HG03135 (cell line): Measurements from ENCODE around the gene ST6GALNAC3.
"Not testable (repeated sequence)": the region's sequence is repeated elsewhere in the genome, so short reads cannot be mapped to it uniquely, and the experiment has no call there.

Experiments
- ATAC-seq: cut with Tn5 transposase; IDR thresholded peaks from one replicate; pipeline ENCODE4 v1.9.1; 2021; ENCODE audit warnings: mild to moderate bottlenecking, moderate library complexity; ENCODE audit not compliant: unreplicated experiment

The ST6GALNAC3 gene

DNA sequence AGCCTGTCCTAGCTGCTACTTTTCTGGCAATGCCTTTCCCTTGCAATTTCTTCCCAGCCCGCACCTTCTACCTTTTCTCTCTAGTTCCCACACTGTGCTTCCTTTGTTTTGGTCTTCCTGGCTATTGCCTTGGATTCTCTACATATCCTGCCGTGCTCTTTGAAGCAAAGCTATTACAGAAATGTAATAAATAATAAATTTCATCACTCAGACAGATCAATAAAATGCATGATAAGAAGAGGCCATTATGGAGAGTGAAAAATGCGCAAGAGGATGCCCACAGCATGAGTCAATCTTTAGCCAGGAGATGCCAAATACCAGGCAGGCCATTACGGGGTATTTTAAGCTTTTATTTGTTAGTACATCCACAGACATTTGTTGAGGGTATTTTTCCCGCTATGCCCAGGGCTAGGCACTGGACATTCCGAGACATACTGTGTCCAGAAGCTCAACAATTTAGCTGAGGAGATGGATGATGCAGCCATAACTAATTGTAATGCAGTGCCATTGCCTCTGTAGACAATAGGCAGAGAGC, 163.6 kb downstream of the ST6GALNAC3 start:
- no peak for ATAC-seq

DNA sequence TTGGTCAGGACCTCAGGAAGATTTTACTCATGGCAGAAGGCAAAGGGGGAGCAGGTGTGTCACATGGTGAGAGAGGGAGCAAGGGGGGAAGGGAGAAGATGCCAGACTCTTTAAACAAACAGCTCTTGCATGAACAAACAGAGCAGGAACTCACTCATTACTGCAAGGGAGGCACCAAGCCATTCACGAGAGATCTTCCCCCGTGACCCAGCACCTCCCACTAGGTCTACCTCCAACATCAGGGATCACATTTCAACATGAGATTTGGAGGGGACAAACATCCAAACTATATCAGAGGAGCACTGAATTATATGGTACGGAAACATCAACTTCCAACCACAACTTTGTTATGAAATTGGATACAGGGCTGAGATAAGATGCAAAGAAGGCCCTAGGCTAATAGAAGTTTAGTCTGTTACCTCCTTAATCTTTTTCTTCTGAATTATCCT, 164.9 kb downstream of the ST6GALNAC3 start:
- no peak for ATAC-seq

DNA sequence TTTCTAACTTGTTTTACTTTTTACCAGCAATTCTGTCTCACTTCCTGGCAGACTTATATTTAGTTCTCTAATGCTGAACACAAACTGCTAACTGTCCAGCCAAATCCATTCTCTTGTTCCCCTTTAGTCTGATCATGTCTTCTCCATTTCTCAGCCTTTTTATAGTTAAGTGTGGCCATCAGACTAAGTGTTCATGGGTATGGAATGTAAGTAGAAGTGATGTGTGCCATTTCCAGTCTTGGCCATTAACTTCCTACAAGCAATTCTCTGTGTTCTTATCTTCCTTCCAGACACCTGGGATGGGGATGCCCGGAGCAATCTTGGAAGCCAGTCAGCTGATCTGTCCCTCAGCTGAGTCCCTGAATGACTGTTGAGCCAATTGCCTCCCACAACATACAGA, 165.8 kb downstream of the ST6GALNAC3 start:
- ATAC-seq: no peak

GRCh38 chr1:76242587-76242986, 168.0 kb downstream of the ST6GALNAC3 start:
- ATAC-seq: not testable (repeated sequence)

DNA sequence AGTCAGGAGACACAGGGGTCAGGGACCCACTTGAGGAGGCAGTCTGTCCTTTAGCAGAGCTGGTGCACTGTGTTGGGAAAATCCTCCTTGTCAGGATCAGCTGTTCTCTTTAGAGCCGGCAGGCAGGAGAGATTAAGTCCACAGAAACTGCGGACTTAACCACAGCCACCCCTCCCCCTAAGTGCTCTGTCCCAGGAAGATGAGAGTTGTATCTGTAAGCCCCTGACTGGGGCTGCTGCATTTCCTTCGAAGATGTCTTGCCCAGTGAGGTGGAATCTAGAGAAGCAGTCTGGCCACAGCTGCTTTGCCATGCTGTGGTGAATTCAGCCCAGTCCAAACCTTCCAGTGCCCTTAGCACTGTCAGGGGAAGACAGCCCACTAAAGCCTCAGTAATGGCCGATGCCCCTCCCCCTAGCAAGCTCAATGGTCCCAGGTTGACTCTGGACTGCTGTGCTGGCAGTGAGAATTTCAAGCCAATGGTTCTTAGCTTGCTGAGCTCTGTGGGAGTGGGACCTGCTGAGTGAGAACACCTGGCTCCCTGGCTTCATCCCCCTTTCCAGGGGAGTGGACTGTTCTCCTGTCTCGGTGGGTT, 172.8 kb downstream of the ST6GALNAC3 start:
- ATAC-seq: no peak

GRCh38 chr1:76250271-76250670, 175.7 kb downstream of the ST6GALNAC3 start:
- no peak for ATAC-seq

DNA sequence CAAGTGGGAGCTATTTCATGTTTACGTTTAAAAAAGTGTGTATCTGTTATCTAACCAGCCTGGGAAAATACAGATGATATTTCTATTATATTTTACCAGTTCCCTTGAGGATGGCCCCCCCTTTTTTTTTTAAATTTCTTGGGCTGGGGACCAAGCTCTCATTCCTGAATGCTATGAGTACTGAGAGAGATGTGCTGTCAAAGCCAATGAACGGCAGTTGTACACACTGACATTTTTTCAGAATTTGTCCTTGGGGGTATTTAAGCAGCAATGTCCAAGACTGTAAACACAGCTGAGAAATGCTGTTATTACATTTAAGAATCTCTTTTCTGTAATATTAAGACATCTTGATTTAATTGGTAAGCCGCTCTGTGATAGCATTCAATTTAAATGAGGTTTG, 177.9 kb downstream of the ST6GALNAC3 start:
- no peak for ATAC-seq

GRCh38 chr1:76254104-76255030, 179.8 kb downstream of the ST6GALNAC3 start:
- no peak for ATAC-seq

DNA sequence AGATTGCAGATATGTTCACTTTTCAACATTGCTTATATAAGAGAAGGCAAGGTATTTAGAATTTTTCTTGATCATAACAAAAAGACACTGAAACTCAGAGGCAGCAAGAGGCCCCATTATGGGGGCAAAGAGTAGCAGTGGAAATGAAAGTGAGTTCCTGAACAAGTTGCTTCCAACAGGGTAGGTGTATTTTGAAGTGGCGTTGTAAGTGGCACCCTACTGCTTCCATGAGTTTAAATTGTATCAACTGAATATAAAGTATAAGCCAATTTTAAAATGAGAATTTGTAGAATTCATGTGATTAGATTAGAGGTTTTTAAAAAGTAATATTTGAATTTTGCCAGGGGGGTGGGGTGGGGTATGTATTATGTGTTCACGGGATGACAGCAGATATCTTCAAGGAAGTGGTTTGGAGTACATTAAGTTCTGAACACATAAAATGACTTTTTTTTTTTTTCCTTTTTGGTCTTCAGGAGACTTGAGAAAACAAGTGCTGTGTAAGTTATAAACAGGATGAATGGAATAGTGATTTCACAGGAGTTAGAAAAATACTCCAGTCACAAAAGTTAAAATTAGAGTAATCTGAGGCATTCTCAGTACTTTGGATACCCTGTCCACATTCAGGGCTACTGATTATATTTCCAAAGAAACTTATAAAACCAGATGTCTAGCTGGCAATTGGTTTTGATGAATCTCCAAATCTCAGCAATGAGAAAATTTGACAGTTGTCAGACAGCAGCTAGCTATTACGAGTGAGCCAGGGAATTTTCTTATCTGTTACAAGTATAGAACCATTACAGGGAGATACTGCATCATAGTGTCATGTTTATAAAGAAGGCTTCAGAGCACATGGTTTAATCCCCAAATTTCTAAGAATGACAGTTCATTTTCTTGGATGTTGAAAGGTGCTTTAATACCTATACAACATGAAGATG, 182.0 kb downstream of the ST6GALNAC3 start:
- ATAC-seq: no peak

DNA sequence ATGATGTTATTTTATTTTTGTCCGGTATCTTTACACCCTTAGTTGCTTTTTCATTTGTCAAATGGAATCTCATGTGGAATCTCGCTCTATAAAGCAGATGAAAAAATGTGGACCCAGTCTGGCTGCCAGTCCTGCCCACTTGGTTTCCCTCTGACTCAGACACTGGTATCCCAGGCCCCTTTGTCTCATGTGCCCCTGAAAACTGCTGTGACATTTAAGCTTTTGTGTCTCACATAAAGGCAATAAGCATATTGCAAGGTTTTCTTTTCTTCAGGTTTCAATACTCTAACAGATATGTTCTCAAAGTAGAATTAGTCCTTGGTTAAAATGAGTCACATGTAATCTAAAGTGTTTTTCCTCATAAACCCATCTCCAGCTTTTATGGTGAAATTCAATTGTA, 183.3 kb downstream of the ST6GALNAC3 start:
- no peak for ATAC-seq

GRCh38 chr1:76259270-76259669, 184.7 kb downstream of the ST6GALNAC3 start:
- no peak for ATAC-seq

- ATAC-seq: no peak
Observed at GRCh38 chr1:76260279-76260678, 185.7 kb downstream of the ST6GALNAC3 start.

DNA sequence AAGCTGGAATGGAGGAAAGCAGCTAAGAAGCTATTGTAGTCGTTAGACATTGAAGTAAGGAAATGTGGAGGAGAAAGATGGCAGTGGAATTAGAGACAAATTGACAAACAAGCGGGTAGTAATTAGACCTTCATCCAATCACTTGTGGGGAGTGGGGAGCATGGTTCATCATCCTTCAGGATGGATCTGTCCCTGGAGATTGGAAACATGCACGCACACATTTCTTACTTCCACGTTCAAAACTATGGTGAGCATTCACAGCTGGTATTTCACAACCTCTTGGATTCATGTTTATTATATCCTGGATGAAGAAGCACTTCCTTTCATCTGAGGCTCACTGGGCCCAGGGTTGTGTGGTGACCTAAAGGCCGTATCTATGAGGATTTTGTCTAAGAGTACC, 188.1 kb downstream of the ST6GALNAC3 start:
- no peak for ATAC-seq

GRCh38 chr1:76264642-76265041, 190.1 kb downstream of the ST6GALNAC3 start:
- no peak for ATAC-seq

GRCh38 chr1:76266762-76267161, 192.2 kb downstream of the ST6GALNAC3 start:
- no peak for ATAC-seq

DNA sequence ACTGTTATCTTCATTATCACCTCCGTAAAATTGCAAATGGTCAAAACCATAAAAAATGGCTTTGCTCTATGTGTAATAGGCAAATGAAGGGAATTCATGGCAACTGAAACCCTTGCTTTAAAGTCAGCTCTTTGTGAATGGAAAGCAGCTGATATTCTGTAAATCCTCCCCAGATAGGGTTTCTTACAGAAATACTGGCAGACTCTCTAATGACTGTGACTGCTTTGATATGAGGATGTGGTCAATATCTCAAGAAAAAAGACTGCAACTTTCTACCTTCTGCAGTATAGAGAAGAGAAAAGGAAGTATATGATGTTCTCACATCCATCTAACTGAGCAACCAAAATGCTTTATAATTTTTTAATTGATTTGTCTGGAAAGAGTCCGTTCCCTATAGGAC, 193.1 kb downstream of the ST6GALNAC3 start:
- ATAC-seq: no peak

DNA sequence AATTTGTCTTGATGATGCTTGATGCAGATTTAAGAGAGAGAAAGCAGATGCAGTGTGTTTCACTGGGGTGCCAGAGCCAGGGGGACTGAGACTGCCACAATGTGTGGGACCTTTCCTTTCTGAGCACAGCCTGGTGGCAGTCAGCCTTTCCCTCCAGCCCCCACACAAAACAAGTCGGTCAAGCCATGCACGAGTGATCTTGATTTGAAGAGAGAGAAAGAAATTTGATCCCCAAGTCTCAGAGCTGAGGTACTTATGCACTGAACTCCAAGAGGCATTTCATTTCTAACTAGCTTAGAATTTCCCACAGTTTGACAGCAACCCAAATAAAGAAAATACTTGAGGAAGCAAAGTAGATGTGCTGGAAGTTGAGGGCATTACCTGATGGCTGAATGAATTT, 193.8 kb downstream of the ST6GALNAC3 start:
- ATAC-seq: no peak

GRCh38 chr1:76269155-76269554, 194.6 kb downstream of the ST6GALNAC3 start:
- ATAC-seq: no peak

- no peak for ATAC-seq
Observed at GRCh38 chr1:76274302-76274701, 199.8 kb downstream of the ST6GALNAC3 start.

- no peak for ATAC-seq
Observed at GRCh38 chr1:76274718-76275117, 200.2 kb downstream of the ST6GALNAC3 start.

GRCh38 chr1:76278711-76279100, 204.2 kb downstream of the ST6GALNAC3 start:
- ATAC-seq: no peak
